Endothelial cell of umbilical vein (primary cell): ENCODE data around the gene PRR9. TPM values are rescaled to one million over a fixed set of nuclear protein-coding genes. Genes with fewer than 3 reads are reported as not detected.

Source experiments
- BruUV-seq: library from RNA; stranded (reverse); fragments of 400-500 nt; replicated peaks from 2 replicates; lab custom pipeline; 2021; lab: Mats Ljungman, UMichigan
- CTCF ChIA-PET: fragments of 300-600, 350-600 bp; sonication (Branson Sonifier 250); formaldehyde crosslinking; loops from one replicate; lab custom pipeline; 2021; ENCODE audit warnings: antibody characterized with exemption, inconsistent platforms; lab: Charles Lee
- POLR2A ChIA-PET: fragments of 300-600, 350-600 bp; sonication (Branson Sonifier 250); formaldehyde crosslinking; loops from one replicate; lab custom pipeline; 2021; ENCODE audit warnings: antibody characterized with exemption, inconsistent platforms; lab: Charles Lee
- DNase-seq: peaks from one replicate; pipeline ENCODE4 v3.0.0-alpha.2; 2011; ENCODE audit warnings: low read depth, low spot score
- FAIRE-seq: peaks from 2 replicates; lab custom pipeline; 2011; peaks lifted over from hg19 to GRCh38; lab: Jason Lieb, UNC
- H2AFZ ChIP-seq: 2 replicates; pipeline ENCODE4 v1.6.0; 2012; ENCODE audit warnings: low read depth, low read length, control low read depth, inconsistent platforms
- H3K27ac ChIP-seq: 2 replicates; pipeline ENCODE4 v1.5.1; 2011; ENCODE audit warnings: low read depth, mild to moderate bottlenecking, control low read depth, low read length, moderate library complexity; ENCODE audit not compliant: insufficient read depth
- H3K27me3 ChIP-seq, 2 experiments: 2 replicates each; pipeline versions ENCODE4 v1.6.0 to v1.6.1; 2011; ENCODE audit warnings: low read length in 2 of 2, mixed read lengths in 1 of 2; ENCODE audit not compliant: control insufficient read depth in 2 of 2, insufficient read depth in 2 of 2
- H3K36me3 ChIP-seq, 2 experiments: 2 replicates in 1 of 2; 3 replicates in 1 of 2; pipeline ENCODE4 v1.5.1; 2011; ENCODE audit warnings: low read length in 2 of 2, mild to moderate bottlenecking in 1 of 2, moderate library complexity in 1 of 2; ENCODE audit not compliant: control insufficient read depth in 2 of 2, insufficient read depth in 2 of 2; ENCODE audit errors: extremely low read depth in 1 of 2
- H3K4me1 ChIP-seq: 3 replicates; pipeline ENCODE4 v1.5.1; 2011; ENCODE audit warnings: mild to moderate bottlenecking, low read length; ENCODE audit not compliant: control insufficient read depth, insufficient read depth; ENCODE audit errors: extremely low read depth
- H3K4me2 ChIP-seq: 2 replicates; pipeline ENCODE4 v1.6.1; 2011; ENCODE audit warnings: low read length, control low read depth, mixed read lengths; ENCODE audit not compliant: insufficient read depth
- H3K4me3 ChIP-seq, 3 experiments: fragments of 200-600 bp in 1 of 3; sonication (generic), shearing (Covaris generic) in 1 of 3; replicated peaks in 1 of 3; 2 replicates each; pipeline ENCODE4 v1.5.1; 2011 to 2016; ENCODE audit warnings: control low read depth in 3 of 3, low read length in 3 of 3, mild to moderate bottlenecking in 2 of 3, inconsistent platforms in 1 of 3, low read depth in 1 of 3, moderate library complexity in 1 of 3; ENCODE audit not compliant: insufficient read depth in 1 of 3
- H3K79me2 ChIP-seq: 2 replicates; pipeline ENCODE4 v1.6.0; 2012; ENCODE audit warnings: low read length, inconsistent platforms; ENCODE audit not compliant: control insufficient read depth, insufficient read depth
- H3K9ac ChIP-seq: replicated peaks from 2 replicates; pipeline ENCODE3; 2011; ENCODE audit warnings: low read length, control low read depth; ENCODE audit not compliant: insufficient read depth; ENCODE audit errors: extremely low read depth
- H3K9me1 ChIP-seq: replicated peaks from 3 replicates; pipeline ENCODE4 v1.6.0; 2011; ENCODE audit warnings: mild to moderate bottlenecking, low read length; ENCODE audit not compliant: control insufficient read depth, insufficient read depth; ENCODE audit errors: extremely low read depth
- H3K9me3 ChIP-seq: replicated peaks from 2 replicates; pipeline ENCODE4 v1.5.1; 2012; ENCODE audit warnings: low read length, inconsistent platforms; ENCODE audit not compliant: control insufficient read depth, insufficient read depth
- H4K20me1 ChIP-seq: replicated peaks from 2 replicates; pipeline ENCODE3; 2011; ENCODE audit warnings: mild to moderate bottlenecking, low read length; ENCODE audit not compliant: control insufficient read depth, insufficient read depth; ENCODE audit errors: extremely low read depth
- CTCF ChIP-seq, 2 donors: IDR thresholded peaks; 1 replicate in 1 of 2; 2 replicates in 1 of 2; pipeline ENCODE4 v1.5.1; 2011; ENCODE audit warnings: low read length in 2 of 2, mild to moderate bottlenecking in 2 of 2, moderate library complexity in 2 of 2, control low read depth in 1 of 2, inconsistent platforms in 1 of 2, low read depth in 1 of 2; ENCODE audit not compliant: insufficient read depth in 1 of 2; ENCODE audit errors: extremely low read depth in 1 of 2
- EZH2 ChIP-seq: IDR thresholded peaks from 2 replicates; pipeline ENCODE4 v1.6.1; 2012; ENCODE audit warnings: borderline replicate concordance, low read depth, mild to moderate bottlenecking, moderate library complexity, low read length, inconsistent platforms; ENCODE audit not compliant: severe bottlenecking
- FOS ChIP-seq: IDR thresholded peaks from 2 replicates; pipeline ENCODE4 v1.6.1; 2011; ENCODE audit warnings: mild to moderate bottlenecking, low read length, moderate library complexity, borderline replicate concordance; ENCODE audit not compliant: insufficient read depth
- GATA2 ChIP-seq: IDR thresholded peaks from 2 replicates; pipeline ENCODE4 v1.7.0; 2011; ENCODE audit warnings: low read depth, mild to moderate bottlenecking, moderate library complexity, mixed read lengths, low read length; ENCODE audit not compliant: insufficient read length, insufficient read depth
- JUN ChIP-seq: IDR thresholded peaks from 2 replicates; pipeline ENCODE4 v1.6.1; 2011; ENCODE audit warnings: borderline replicate concordance, low read depth; ENCODE audit not compliant: insufficient read length, insufficient read depth
- MAX ChIP-seq: IDR thresholded peaks from 2 replicates; pipeline ENCODE4 v1.6.1; 2011; ENCODE audit not compliant: insufficient read depth, insufficient read length
- MYC ChIP-seq: IDR thresholded peaks from one replicate; pipeline ENCODE4 v1.6.1; 2011; ENCODE audit warnings: mild to moderate bottlenecking, low read depth, low read length
- POLR2A ChIP-seq: IDR thresholded peaks from 2 replicates; pipeline ENCODE4 v1.6.1; 2012; ENCODE audit warnings: low read depth, mild to moderate bottlenecking, control low read depth, low read length
- POLR2AphosphoS5 ChIP-seq: IDR thresholded peaks from 2 replicates; pipeline ENCODE4 v1.6.1; 2012; ENCODE audit warnings: low read depth, mild to moderate bottlenecking, control low read depth, low read length, moderate library complexity; ENCODE audit not compliant: insufficient read depth
- dilution Hi-C: fragments of 300-500 bp; cut with MboI; formaldehyde crosslinking; loops from one replicate; pipeline ENCODE4 v1.15.0; 2019; ENCODE audit warnings: low sequenced_read_pairs; ENCODE audit not compliant: extremely low pct_ligation_motif_present
- intact Hi-C: fragments of 100-400 bp; cut with micrococcal nuclease; formaldehyde crosslinking; loops from one replicate; pipeline ENCODE4 v1.10.0; 2022
- polyA plus RNA-seq, 4 experiments: library from polyadenylated mRNA; depleted of rRNA in 3 of 4; stranded (reverse) in 3 of 4; unstranded in 1 of 4; fragments of >200 nt; gene quantifications; 2 replicates each; pipeline versions ENCODE4 v1.2.1 to v1.2.3, GENCODE V29; 2011 to 2012; ENCODE audit warnings: missing spikeins in 1 of 4
- total RNA-seq: library from RNA; stranded (reverse); gene quantifications from 2 replicates; pipeline ENCODE4 v1.2.3, GENCODE V29; 2021

Gene PRR9
- total and polyA plus RNA-seq, 2 donors (not counting 3 experiments of a cell fraction or from before 2014, with no cell fraction given), result not detected

DNA sequence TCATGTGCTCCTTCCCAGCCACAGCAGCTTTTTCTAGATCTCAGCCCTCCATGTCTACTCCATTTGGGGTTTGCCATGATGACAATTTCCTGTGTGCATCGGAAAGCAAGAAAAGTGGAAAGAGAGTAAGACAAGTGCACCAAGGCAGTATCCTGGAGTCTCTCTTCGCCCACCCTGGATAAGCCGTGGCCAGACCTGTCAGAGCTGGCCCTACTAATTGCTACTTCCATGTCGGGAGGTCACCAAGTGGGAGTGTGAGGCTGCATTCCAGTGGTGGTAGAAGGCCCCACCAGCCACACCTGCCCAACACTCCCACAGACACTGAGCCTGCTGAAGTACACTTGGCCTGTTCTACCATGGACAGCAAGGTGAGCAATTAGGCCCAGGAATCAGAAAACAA lies 28.1 kb downstream of the PRR9 start:
- H4K20me1 ChIP-seq, result no peaks in the 10 kb centered on the region
- H3K79me2 ChIP-seq, result no peaks in the 10 kb centered on the region
- H3K4me3 ChIP-seq, result no peak overlapping the region
- H3K27me3 ChIP-seq, result no peaks in the 10 kb centered on the region
- intact Hi-C loops, result no loop called here
- dilution Hi-C loops, result no loop called here
- FAIRE-seq (no peak), DNase-seq (no peak)
- H3K36me3 ChIP-seq, result no peaks in the 10 kb centered on the region
- no peaks in the 10 kb centered on the region for H3K4me1 ChIP-seq
- no peak overlapping the region for H3K27ac ChIP-seq
- no peaks in the 10 kb centered on the region for H3K9me1 ChIP-seq
- CTCF ChIA-PET, result no interaction called here
- no TSS peak for BruUV-seq
- POLR2A ChIA-PET, result no interaction called here
- H3K9me3 ChIP-seq, result no peaks in the 10 kb centered on the region
- no peak overlapping the region for H2AFZ ChIP-seq
- no peak overlapping the region for H3K9ac ChIP-seq
- TF ChIP-seq POLR2A (no peak), MYC (no peak), FOS (no peak), POLR2AphosphoS5 (no peak), GATA2 (no peak), EZH2 (no peak), MAX (no peak), CTCF (IDR thresholded peaks at IDR 0.05; ENCODE audit: extremely low read depth in 1 of 2, insufficient read depth in 1 of 2, low read depth in 1 of 2, low read length in 2 of 2) (no peak), JUN (no peak)
- H3K4me2 ChIP-seq, result no peak overlapping the region
